Heart left ventricle (tissue), 16 donors: ENCODE data around the gene PTK7. TPM values are rescaled to one million over a fixed set of nuclear protein-coding genes. Genes with fewer than 3 reads are reported as not detected.

Experiments used
- ATAC-seq, 4 donors: fragments of 200-7000 bp; cut with Tn5 transposase; one replicate each; pipeline ENCODE4 v1.9.1; 2020 to 2022; ENCODE audit warnings: moderate library complexity in 4 of 4, mild to moderate bottlenecking in 3 of 4, moderate number of reproducible peaks in 1 of 4
- DNase-seq, 5 donors: peaks; one replicate each; pipeline ENCODE4 v3.0.0-alpha.2; 2020
- H3K27ac ChIP-seq, 12 donors: fragments of 200-600 bp; sonication (generic) in 4 of 12; one replicate each; pipeline versions ENCODE4 v1.5.0 to v1.8.0; 2016 to 2022; ENCODE audit warnings: mild to moderate bottlenecking in 2 of 12
- H3K27me3 ChIP-seq, 9 donors: fragments of 200-600 bp; sonication (generic) in 2 of 9; one replicate each; pipeline versions ENCODE4 v1.5.1 to v1.8.0; 2016 to 2022; ENCODE audit warnings: mild to moderate bottlenecking in 3 of 9
- H3K36me3 ChIP-seq, 9 donors: fragments of 200-600 bp; sonication (generic) in 2 of 9; one replicate each; pipeline versions ENCODE4 v1.5.0 to v1.8.0; 2018 to 2022; ENCODE audit warnings: mild to moderate bottlenecking in 2 of 9
- H3K4me1 ChIP-seq, 12 donors: fragments of 200-600 bp; sonication (generic) in 4 of 12; one replicate each; pipeline versions ENCODE4 v1.5.0 to v1.8.0; 2016 to 2022; ENCODE audit warnings: mild to moderate bottlenecking in 3 of 12
- H3K4me3 ChIP-seq, 12 donors: fragments of 200-600 bp; sonication (generic) in 4 of 12; one replicate each; pipeline versions ENCODE4 v1.5.0 to v1.8.0; 2017 to 2022; ENCODE audit warnings: mild to moderate bottlenecking in 9 of 12, moderate library complexity in 4 of 12
- H3K9me3 ChIP-seq, 12 donors: fragments of 200-600 bp; sonication (generic) in 4 of 12; one replicate each; pipeline versions ENCODE4 v1.5.0 to v1.8.0; 2016 to 2022; ENCODE audit warnings: mild to moderate bottlenecking in 1 of 12
- CTCF ChIP-seq, 12 donors: fragments of 200-600 bp; sonication (generic) in 4 of 12; IDR thresholded peaks; one replicate each; pipeline versions ENCODE4 v1.5.0 to v1.8.0; 2018 to 2022; ENCODE audit warnings: antibody characterized with exemption in 12 of 12, mild to moderate bottlenecking in 5 of 12
- POLR2A ChIP-seq, 2 donors: fragments of 450-650 bp; IDR thresholded peaks; one replicate each; pipeline ENCODE4 v1.6.1; 2017; ENCODE audit warnings: antibody characterized with exemption in 2 of 2, mild to moderate bottlenecking in 2 of 2, moderate library complexity in 2 of 2
- WGBS, 4 donors: extraction: QIAGEN DNeasy Blood & Tissue Kit in 2 of 4; methylation state at CpG; one replicate each; pipeline versions ENCODE4 v1.1.5 to v1.1.7; 2013 to 2018; 5-methylcytosine and 5-hydroxymethylcytosine counted together
- intact Hi-C, 10 donors: fragments of 100-400 bp; cut with DNase I; formaldehyde crosslinking; loops; one replicate each; pipeline versions ENCODE4 v1.11.1 to v1.14.2; 2022
- polyA plus RNA-seq, 2 donors: library from polyadenylated mRNA; stranded (reverse); fragments of 200-250 nt; gene quantifications; one replicate each; pipeline ENCODE4 v1.2.3, GENCODE V29; 2013
- total RNA-seq, 9 donors: library from RNA; depleted of rRNA in 2 of 9; stranded (reverse); fragments of >200 nt in 2 of 9; fragmentation: NEBNext Ultra II Directional in 3 of 9; extraction: Animal tissue kit (Norgen Biotek cat#: 25700) in 3 of 9; gene quantifications; one replicate each; pipeline versions ENCODE4 v1.1.0 to v1.2.4, GENCODE V29; 2016 to 2023
- donor health status: ischemic (EF 13 %, LVEDD 7.1; RV severe dilation, severe dysfunction).
- donor health status: healthy with polysubstance abuse.
- donor health status: DM: no; HTN: yes; CAD: no.
- donor health status: DM: no; HTN: no; CAD: no.
- donor health status: ischemic (EF 25% LVEDD 6.9; RV normal size, moderate dysfunction).
- donor health status: ischemic (EF 25% LVEDD 5.7; RV mildly dilated, moderate dysfunction).
- donor health status: healthy.
- donor health status: DM: yes; HTN: yes; CAD: no.
- donor health status: ischemic (EF 35%, LVEDD 5.7; RV mildly dilated, moderate dysfunction).
- donor health status: nonischemic (EF 11% LVEDD 7.7; RV severe dilation, severe dysfunction).
- donor health status: DM: yes; HTN: yes; CAD: no.
- donor health status: PGD.
- donor health status: ischemic (EF 29% LVEDD 5.4; RV normal size, mild dysfunction).
- donor health status: nonischemic (EF 23%, LVEDD 6.1; RV moderate dilation, normal function).

PTK7 gene
- total and polyA plus RNA-seq, 11 donors: 1.4 to 10.4 (median 1.9) TPM

GRCh38 chr6:43146709-43147688 lies 70.9 kb downstream of the PTK7 start:
- TF ChIP-seq CTCF (IDR thresholded peaks at IDR 0.05) (no peak), POLR2A (IDR thresholded peaks at IDR 0.05) (no peak)
- DNase-seq: peak in 1 of 5 donors; percentile 19
- H3K4me3 ChIP-seq: no peak overlapping the region
- H3K27me3 ChIP-seq: no peaks in the 10 kb centered on the region
- intact Hi-C loops: no loop called here
- peaks cover 0 to 17% (median 11%) of the 10 kb centered on the region in 12 donors for H3K4me1 ChIP-seq
- WGBS, 4 donors: 80 to 97% (median 92%) methylated on average over 8 of the region's 8 CpGs
- no peak overlapping the region for H3K27ac ChIP-seq
- no peak for ATAC-seq
- H3K36me3 ChIP-seq: no peaks in the 10 kb centered on the region
- H3K9me3 ChIP-seq: no peaks in the 10 kb centered on the region

- Histone ChIP-seq H3K27me3 (no peaks in the 10 kb centered on the region), H3K4me1 (peaks cover 0 to 16% (median 10%) of the 10 kb centered on the region in 12 donors), H3K4me3 (no peak overlapping the region), H3K27ac (no peak overlapping the region), H3K36me3 (no peaks in the 10 kb centered on the region), H3K9me3 (no peaks in the 10 kb centered on the region)
- DNase-seq: peak in 1 of 5 donors; percentile 7
- TF ChIP-seq POLR2A (IDR thresholded peaks at IDR 0.05) (no peak), CTCF (IDR thresholded peaks at IDR 0.05) (no peak)
- intact Hi-C loops: no loop called here
- no peak for ATAC-seq
- WGBS, 4 donors: 92 to 94% (median 93%) methylated on average over 6 of the region's 6 CpGs
These were observed 71.8 kb downstream of the PTK7 start for GRCh38 chr6:43147691-43148477.

- DNase-seq (no peak), ATAC-seq (no peak)
- Histone ChIP-seq H3K9me3 (no peaks in the 10 kb centered on the region), H3K4me3 (no peak overlapping the region), H3K27me3 (no peaks in the 10 kb centered on the region), H3K4me1 (peaks cover 0 to 4% (median 0%) of the 10 kb centered on the region in 12 donors), H3K36me3 (no peaks in the 10 kb centered on the region), H3K27ac (no peak overlapping the region)
- intact Hi-C loops: no loop called here
- 91 to 100% (median 95%) methylated on average over 1 of the region's 1 CpG for WGBS, 4 donors
- TF ChIP-seq CTCF (IDR thresholded peaks at IDR 0.05) (no peak), POLR2A (IDR thresholded peaks at IDR 0.05) (no peak)
These were observed 73.2 kb downstream of the PTK7 start for GRCh38 chr6:43149265-43149664.
